Neural cell (in vitro differentiated cells): ENCODE measurements around the gene CSH1.
"Not testable (repeated sequence)": the region's sequence is repeated elsewhere in the genome, so short reads cannot be mapped to it uniquely, and the experiment has no call there.

Experiments used
- EP300 ChIP-seq: fragments of 450-650 bp; conservative IDR thresholded peaks from 2 replicates; pipeline ENCODE4 v1.6.1; 2014; ENCODE audit warnings: antibody characterized with exemption, mild to moderate bottlenecking, moderate library complexity; ENCODE audit not compliant: poor library complexity, severe bottlenecking
- POLR2AphosphoS5 ChIP-seq: IDR thresholded peaks from 2 replicates; pipeline ENCODE4 v1.6.1; 2012
- TAF1 ChIP-seq: IDR thresholded peaks from 2 replicates; pipeline ENCODE4 v1.6.1; 2012; ENCODE audit warnings: low read depth
- TF ChIP-seq, protein P1 (sequence below): fragments of 450-650 bp; IDR thresholded peaks from 2 replicates; pipeline ENCODE4 v1.5.1; 2014; ENCODE audit warnings: antibody characterized with exemption, mild to moderate bottlenecking, moderate library complexity; ENCODE audit not compliant: poor library complexity, severe bottlenecking

DNA sequence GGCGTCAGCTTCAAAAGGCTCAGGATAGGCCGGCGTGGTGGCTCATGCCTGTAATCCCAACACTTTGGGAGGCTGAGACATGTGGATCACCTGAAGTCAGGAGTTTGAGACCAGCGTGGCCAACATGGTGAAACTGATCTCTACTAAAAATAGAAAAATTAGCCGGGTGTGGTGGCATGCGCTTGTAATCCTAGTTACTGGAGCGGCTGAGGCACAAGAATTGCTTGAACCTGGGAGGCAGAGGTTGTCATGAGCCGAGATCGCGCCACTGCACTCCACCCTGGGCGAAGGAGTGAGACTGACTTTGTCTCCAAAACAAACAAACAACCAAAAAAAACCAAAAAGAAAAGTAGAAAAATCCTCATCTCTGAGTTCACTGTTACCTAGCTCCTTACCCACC, 11.3 kb downstream of the CSH1 start:
- TF ChIP-seq, protein P1, sequence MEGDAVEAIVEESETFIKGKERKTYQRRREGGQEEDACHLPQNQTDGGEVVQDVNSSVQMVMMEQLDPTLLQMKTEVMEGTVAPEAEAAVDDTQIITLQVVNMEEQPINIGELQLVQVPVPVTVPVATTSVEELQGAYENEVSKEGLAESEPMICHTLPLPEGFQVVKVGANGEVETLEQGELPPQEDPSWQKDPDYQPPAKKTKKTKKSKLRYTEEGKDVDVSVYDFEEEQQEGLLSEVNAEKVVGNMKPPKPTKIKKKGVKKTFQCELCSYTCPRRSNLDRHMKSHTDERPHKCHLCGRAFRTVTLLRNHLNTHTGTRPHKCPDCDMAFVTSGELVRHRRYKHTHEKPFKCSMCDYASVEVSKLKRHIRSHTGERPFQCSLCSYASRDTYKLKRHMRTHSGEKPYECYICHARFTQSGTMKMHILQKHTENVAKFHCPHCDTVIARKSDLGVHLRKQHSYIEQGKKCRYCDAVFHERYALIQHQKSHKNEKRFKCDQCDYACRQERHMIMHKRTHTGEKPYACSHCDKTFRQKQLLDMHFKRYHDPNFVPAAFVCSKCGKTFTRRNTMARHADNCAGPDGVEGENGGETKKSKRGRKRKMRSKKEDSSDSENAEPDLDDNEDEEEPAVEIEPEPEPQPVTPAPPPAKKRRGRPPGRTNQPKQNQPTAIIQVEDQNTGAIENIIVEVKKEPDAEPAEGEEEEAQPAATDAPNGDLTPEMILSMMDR, result not testable (repeated sequence)
- not testable (repeated sequence) for TF ChIP-seq POLR2AphosphoS5, TAF1, EP300
